GM21447 (cell line): ENCODE measurements around the gene ENHO.

Source experiments
- ATAC-seq: cut with Tn5 transposase; IDR thresholded peaks from one replicate; pipeline ENCODE4 v1.9.1; 2021; ENCODE audit not compliant: unreplicated experiment

Gene ENHO

DNA sequence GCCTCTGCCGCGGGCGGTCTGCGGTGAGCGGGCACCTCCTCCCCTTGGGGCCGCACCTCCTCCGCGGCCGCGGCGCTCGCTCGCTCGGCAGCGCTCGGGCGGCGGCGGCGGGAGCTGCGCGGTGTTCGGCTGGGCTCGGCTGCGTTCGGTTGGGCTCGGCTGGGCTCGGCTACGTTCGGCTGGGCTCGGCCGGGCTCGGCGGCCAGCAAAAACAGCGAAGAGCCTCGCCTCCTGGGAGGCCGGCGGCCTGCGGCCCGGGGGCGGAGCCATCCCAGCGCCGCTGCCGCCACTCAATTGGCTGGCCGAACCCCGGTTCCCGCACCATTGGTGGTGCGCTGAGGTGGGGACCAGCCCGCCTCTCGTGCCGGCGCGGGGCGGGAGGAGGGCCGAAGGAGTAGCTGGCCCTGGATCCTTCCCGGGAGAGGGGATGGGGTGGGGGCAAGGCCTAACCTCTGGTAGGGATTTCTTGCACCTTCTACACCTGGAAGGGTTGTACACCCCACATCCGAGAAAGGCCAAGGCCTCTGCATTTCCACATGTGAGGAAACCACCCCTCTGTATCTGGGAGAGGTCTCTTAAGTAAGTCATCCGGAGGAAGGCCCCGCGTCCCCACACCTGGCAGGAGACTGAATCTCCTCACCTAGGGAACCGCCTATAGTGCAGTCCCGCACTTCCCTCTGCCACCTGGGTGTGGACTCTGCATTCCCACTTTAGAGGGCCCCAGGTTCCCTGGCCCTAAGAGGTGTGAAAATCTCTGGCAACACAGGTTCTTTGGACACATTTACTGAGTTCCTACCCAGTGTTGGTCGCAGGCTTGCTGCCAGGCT, at the start of gene ENHO:
ENHO (minus strand) TSS at position 20 of the 827 bp plus-strand sequence. CDS start 1,295 bp downstream, outside the sequence.
- ATAC-seq: peak; percentile 84

GRCh38 chr9:34572092-34572491, 49.3 kb upstream of the ENHO start:
- no peak for ATAC-seq

DNA sequence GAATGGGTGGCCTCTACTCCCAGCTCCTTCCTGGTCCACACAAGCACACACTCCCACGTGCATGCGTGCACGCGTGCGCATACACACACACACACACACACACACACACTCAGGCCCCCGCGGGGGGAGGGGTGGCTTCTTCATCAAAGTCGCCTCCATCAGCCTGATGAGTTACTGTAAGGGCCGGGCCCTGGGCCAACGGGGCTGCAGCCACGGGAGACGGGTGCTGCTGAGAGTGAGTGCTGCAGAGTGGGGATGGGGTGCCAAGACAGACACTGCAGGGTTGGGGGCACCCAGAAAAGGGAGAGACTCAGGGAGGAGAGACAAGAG, 48.7 kb upstream of the ENHO start:
- ATAC-seq: no peak

DNA sequence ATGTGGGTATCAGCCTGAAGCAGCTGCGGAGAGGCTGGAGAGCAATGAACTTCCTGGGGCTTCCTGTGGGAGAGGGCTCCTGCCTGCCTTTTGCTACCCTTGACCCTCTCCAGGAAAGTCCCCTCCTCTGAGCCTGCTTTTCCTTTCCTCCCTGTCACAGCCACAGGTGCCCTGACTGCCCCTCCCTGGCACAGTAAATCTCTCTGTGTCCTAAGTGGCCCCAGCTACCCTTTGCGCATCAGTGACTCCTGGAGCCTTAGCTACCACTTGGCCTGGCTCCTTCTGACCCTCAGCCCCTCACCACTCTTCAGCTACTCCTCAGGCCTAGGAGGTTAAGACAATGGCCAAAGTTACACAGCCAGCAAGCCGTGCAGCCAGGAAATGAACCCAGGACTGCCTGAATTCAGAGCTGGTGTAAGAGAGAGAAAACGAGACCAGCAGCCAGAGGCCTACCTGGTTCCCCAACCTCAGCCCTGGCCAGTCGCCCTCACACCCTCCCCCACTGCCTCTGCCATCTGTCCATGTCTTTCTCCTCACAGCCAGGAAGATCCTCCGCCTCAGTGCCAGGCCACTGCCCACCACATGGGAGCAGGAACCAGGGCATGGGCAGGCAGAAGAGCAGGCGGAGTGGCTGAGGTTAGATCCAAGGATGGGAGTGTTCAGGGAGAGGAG, 48.2 kb upstream of the ENHO start:
- ATAC-seq: no peak

DNA sequence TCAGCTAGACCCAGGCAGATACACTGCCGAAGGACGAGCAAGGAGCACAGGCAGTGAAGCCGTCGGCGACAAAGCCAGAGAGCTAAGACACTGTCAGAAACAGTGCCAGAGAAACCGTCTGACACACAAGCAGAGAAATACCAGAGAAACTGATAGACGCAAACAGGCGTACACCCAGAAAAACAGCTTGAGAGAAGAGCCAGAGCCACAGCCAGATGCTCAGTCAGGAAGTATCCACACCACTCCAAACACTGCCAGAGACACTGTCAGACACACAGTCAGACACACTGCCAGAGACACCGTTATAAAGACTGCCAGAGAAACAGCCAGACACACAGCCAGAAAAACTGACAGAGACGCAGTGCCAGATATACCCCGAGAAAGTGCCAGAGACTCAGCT, 47.6 kb upstream of the ENHO start:
- ATAC-seq: no peak

DNA sequence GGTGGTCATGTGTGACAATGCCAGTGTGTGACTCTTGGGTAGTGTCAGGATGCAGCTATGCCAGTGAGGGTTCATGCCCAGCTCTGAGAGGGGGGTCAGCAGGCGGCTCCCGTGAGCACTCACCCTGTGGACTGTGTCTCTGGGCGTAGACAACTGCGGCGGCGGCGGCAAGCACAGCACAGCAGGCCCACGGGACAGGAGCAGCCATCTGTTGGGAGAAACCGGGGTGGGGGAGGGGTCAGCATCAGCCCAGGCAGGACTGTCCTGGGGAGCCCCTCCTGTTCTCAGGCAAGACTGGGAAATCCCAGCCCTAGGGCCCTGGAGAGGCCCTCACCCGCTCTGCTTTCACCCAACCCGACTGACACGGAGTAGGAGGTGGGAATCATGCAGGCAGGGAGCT, 46.0 kb upstream of the ENHO start:
- no peak for ATAC-seq

DNA sequence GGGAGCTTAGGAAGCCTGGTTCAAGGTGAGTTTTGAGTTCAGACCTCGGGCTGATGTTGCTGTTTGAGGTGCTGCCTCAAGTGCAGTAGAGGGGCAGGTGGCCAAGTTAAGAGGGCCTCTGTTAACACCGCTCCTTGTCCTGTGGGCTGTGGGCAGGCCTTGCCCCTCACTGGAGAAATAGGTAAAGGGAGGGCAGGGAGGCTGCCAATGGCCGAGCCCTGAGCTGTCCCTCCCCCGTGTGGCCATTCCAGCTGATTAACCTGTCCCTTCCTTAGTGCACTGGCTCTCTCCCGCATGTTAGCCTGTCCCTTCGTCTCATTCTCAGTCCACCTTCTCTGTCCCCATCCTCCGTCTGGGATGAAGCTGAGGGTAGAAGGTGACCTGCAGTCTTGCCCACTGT, 45.3 kb upstream of the ENHO start:
- ATAC-seq: no peak

- ATAC-seq: no peak
These were observed 44.2 kb upstream of the ENHO start for GRCh38 chr9:34566972-34567371.

DNA sequence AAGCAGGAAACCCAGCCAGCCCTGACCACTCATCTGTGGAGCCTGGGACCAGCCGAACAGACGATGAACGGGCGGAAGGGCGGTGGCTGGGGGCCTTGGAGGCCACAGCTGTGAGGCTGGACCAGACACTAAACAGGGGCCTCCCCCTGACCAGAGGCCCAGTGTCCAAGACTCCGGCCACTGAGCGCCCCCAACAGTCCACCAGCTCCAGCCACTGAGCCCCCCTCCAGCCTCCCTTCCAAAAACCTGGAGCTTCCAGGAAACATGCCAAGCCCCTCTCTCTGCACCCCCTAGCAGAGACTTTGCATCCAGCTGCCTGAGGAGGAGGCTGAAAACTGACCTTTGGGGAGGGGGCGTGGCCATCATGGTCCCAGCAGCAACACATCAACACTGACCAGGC, 43.5 kb upstream of the ENHO start:
- no peak for ATAC-seq

DNA sequence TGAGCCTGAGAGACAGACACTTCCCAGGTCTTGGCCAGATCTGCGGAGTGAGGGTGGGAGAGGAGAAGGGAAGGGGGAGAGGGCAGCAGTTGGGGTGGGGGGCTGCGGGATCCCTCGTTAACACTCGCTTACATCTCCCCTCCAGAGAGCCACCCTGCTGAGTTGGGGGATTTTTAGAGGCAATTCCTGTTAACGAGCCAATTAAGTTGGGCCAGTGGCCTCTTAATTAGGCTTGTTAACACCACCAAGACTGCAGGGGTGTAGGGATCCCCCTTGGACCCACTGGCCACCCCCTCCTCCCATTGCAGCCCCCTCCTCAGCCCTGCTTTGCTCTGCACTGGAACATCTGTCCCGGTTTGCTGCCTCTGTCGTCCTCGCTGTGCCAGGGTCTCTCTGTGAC, 43.1 kb upstream of the ENHO start:
- ATAC-seq: no peak

DNA sequence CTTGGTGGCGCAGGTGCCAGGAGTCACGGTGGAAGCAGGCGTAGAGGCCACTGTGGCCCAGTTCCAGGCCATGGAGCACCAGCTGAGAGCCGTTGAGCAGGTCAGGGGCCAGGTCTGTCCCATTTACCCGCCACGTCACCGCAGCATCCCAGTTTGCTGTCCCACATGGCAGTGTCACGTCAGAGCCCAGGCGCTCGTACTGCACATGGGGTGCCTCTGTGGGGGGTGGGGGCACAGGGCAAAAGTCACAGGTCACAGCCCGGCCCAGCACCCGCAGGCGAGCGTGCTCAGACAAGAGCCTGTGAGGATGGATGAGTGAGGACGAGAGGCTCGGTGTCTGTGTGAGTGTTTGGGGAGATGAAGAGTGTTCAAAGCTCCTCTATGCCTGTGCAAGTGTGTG, 41.8 kb upstream of the ENHO start:
- ATAC-seq: no peak

- no peak for ATAC-seq
These were observed 40.5 kb upstream of the ENHO start for GRCh38 chr9:34563262-34563661.

DNA sequence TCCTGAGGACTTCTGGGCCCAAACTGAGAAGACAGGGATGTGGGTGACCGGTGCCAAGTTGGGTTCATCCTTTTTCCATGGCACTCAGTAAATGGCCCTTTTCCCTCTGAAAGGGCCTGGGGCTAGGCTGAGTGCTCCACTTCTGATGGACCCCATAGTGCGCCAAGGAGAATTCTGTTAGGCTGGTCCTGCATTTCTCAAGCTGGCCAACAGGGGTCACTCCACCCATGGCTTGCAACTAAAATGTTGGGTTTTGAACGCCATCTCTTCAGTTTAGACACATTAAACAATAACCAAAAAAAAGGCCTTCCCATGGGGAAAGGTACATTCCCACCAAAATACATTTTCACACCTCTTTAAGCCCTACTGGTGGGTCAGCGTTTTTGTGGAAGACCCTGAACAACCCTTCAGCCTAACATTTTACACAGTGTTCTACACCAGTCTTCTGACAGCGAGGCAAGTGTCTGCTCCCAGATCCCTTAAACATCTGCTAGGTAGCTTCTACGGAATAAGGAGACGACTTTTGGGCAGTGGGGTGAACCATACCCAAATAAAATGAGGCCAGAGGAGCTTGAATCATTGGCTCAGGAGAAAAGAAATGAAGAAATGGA, 39.5 kb upstream of the ENHO start:
- ATAC-seq: no peak

GRCh38 chr9:34560599-34561214, 37.9 kb upstream of the ENHO start:
- no peak for ATAC-seq

DNA sequence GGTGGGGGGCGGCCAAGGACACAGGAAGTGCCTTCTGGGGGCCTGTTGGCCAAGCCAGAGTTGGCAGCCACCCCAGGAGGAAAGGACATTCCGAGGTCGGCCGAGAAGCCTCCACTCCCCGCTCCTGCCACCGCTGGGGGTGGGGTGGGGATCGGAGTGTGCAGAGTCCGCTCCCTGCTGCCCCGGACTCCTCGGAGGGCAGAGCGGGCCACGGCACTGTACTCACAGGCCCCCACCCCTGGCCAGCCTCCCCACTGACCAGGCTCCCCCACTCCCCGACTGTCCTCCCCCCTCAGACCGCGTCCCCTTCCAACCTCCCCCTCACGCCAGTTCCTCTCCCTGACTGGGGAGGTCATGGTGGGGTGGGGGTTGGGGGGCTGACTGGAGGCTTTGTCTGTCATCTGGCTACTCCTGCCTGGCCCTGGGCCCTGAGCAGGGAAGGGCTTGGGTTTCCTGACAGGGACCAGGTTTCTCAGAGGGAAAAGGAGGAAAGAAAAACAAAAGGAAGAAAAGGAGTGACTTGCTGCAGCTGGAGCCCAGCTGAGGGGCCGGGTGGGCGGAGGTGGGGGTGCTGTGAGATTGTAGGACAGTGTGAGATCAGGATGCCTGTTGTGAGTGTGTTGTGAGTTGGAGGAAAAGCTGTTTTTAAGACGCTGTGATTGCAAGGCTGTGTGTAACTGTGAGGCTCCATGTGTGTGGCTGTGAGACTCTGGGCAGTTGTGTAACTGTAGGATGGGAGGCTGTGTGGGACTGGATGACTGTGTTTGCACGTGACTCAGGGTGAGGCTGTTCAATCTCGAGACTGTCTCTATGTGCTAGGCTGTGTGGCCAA, 37.0 kb upstream of the ENHO start:
- ATAC-seq: no peak

DNA sequence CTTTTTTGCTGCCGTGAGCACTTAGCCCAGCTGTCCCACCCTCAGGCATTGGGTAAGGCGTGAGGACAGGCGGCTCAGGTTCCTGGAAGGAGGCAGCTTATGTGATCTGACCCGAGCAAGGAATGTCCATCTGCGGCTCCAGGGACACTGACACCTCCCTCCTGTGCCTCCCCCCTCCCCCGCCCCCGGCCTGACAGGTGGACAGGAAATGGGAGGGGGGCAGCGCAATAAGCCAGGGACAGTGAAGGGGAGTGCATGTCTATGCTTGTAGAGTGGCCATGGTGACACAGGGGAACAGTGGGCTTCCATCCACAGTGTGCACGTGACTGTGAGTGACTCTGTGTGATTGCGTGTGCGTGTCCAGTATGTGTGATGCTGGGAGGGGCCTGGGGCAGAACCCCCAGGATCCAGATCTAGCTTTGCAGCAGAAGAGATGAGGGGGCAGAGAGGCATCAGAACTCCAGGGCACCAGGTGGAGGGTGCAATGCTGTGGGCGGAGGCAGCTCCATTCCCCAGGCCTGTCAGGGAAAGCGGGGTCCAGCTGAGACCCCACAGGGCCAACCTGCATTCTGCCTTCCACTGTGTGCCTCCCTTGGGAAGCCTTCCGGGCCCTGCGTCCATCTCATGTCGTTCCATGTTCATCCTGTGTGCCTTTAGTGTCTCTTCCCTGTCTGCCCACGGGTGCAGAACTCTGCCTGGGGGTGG, 36.3 kb upstream of the ENHO start:
- ATAC-seq: no peak

DNA sequence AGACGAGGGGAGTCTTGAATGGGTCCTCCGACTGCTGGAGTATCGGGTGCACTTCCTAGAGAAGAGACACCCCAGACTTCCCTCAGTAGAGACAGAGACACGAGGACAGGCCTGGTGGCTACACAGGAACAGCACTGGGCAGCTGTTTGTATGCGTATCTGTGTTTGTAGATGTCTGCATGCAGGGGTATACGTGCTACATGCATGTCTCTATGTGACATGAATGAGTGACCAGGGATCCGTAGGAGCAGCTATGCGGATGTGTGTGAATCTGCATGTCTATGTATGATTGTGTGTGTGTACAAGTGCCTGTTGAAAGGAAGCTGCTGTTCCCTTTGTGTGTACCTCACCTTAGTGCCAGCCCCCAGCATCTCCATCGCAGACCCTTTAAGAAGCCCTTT, 35.6 kb upstream of the ENHO start:
- no peak for ATAC-seq

DNA sequence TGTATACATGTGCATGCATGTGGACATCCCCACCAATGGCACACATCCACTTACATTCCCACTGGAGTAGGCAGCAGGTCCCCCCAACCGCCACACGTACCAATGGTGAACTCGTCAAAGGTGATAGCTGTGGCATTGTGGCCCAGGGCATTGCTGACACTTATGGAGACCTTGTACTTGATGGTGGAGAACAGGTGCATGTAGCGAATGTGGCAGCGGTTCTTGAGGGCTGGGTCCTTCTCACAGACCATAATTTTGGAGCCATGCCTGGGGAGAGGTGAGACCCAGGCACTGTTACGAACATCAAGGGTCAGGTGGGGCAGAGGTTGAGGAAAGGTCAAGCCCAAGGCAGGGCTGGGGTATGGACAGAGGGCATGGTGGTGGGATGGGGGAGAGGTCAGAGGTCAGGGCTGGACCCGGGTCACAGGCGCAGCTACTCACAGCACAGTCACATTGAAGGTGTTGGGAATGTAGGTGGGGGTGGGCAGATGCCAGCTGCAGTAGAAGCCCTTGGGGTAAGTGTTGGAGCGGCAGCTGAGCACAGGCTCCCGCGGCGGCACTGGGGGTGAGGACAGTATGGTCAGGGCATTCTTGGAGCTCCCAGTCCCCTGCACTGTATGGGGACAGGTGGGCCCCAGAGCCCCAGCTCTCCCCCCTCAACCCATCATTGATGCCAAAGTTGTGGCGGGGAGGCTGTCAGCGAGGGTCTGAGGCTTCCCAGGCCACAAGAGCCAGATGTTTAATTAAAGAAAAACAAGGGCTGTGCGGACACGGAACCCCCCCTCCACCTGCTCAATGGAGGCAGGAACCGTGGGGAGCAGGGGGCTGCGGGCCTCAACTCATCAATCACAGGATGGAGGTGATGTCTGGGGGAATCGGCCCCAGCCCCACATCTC, 34.9 kb upstream of the ENHO start:
- no peak for ATAC-seq

DNA sequence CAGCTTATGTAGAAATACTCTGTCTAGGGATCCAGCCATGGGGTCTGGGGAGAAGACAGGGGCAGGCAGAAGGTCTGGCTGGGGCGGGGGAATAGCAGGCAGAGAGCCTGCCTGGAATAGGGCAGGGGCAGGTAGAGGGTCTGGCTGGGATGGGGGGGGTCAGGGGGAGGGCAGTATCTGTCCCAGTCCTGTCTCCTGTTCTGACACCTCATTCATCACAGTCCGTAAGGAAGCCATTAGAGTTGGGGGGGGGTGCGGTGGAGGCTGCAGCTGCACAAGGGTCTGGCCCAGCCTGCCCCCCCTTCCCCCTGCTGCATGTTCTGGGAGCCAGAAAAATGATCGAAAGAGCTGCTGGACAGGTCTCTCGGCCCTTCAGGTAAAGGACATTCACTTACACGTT, 34.2 kb upstream of the ENHO start:
- ATAC-seq: no peak
